Large intestine (tissue), 3 donors: Measurements from ENCODE around the gene CACNA1S. TPM values are rescaled to one million over a fixed set of nuclear protein-coding genes. Genes with fewer than 3 reads are reported as not detected.

ENCODE experiments used
- DNase-seq, 2 donors: peaks; one replicate each; pipeline versions ENCODE4 v3.0.0 to v3.0.0-alpha.2; 2013
- H3K27ac ChIP-seq: one replicate; pipeline ENCODE4 v1.5.1; 2013; ENCODE audit warnings: low read length
- H3K27me3 ChIP-seq: 2 replicates; pipeline ENCODE4 v1.6.1; 2013; ENCODE audit warnings: low read length; ENCODE audit not compliant: control insufficient read depth, insufficient read depth
- H3K36me3 ChIP-seq: 2 replicates; pipeline ENCODE4 v1.6.1; 2013; ENCODE audit warnings: low read length; ENCODE audit not compliant: control insufficient read depth, insufficient read depth
- H3K4me1 ChIP-seq: one replicate; pipeline ENCODE4 v1.6.1; 2013; ENCODE audit warnings: low read length; ENCODE audit not compliant: control insufficient read depth, insufficient read depth
- H3K4me3 ChIP-seq: one replicate; pipeline ENCODE4 v1.5.1; 2013; ENCODE audit warnings: low read length
- H3K9me3 ChIP-seq: one replicate; pipeline ENCODE4 v1.6.1; 2013; ENCODE audit warnings: mild to moderate bottlenecking, low read depth, low read length, moderate library complexity; ENCODE audit not compliant: control insufficient read depth
- WGBS: methylation state at CpG from one replicate; pipeline ENCODE4 v1.1.5; 2013; ENCODE audit warnings: low lambda C conversion rate; ENCODE audit not compliant: insufficient coverage; 5-methylcytosine and 5-hydroxymethylcytosine counted together
- polyA plus RNA-seq: library from polyadenylated mRNA; unstranded; fragments of 120-200 nt; gene quantifications from one replicate; pipeline ENCODE4 v1.2.1, GENCODE V29; 2013

CACNA1S gene
- polyA plus RNA-seq, 1 donor, result 0.15 TPM

DNA sequence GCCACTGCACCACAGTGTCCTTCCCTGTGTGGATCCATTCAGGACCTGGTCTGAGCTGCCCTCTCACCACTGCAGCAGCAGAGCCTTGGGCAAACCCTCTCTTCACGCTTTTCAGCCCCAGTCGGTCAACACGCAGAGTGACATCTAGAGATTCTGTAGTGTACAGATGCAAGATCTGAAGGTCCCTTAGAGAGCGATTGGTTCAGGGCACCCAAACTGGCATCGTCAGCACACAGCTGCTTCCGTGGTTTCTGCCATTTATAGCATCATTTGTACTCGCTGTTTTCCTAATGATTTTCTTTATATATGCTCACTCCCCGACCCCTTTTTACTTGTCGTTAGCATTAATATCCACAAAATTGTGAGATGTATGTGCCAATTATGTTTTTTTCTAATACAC lies 16.2 kb upstream of the CACNA1S start:
- Histone ChIP-seq H3K4me3 (no peak overlapping the region), H3K36me3 (no peaks in the 10 kb centered on the region), H3K27me3 (no peaks in the 10 kb centered on the region), H3K27ac (no peak overlapping the region), H3K4me1 (peaks cover 3% of the 10 kb centered on the region), H3K9me3 (no peaks in the 10 kb centered on the region)
- DNase-seq, result no peak
- 100% methylated on average over 2 of the region's 9 CpGs for WGBS

DNA sequence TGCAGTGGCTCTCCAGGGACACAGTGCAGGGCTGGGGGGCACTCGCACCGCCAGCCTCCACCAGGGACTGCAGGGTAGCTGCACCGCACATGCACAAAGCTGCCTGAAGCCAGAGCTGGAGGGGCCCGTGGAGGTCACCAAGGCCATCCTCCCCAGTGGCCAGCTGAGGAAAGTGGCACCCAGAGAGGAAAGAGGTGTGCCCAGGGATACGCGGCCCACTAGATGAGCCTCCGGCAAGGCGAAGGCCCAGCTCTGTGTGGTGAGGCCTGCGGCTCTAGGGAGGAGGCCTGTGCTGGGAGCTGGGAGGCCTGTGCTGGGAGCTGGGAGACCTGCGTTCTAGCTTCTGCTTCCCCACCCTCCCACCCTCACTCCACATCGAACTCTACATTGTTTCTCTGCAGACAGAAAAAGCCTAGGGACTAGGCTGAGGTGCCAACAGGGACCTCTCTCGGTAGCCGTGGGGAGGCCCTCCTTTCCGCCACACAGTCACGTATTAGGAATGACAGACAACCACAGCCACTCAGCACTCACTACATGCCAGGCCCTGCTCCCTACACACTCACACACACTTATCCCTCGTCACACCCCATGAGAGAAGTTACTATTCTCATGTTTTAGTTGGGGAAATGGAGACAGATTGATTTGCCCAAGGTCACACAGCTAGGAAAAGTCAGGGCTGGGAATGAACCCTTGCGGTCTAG lies 15.7 kb upstream of the CACNA1S start:
- Histone ChIP-seq H3K36me3 (no peaks in the 10 kb centered on the region), H3K27me3 (peaks cover under 1% of the 10 kb centered on the region), H3K4me1 (peaks cover 3% of the 10 kb centered on the region), H3K27ac (no peak overlapping the region), H3K9me3 (no peaks in the 10 kb centered on the region), H3K4me3 (no peak overlapping the region)
- no peak for DNase-seq
- WGBS, result no CpG with 5 or more reads among the region's 17 CpGs

DNA sequence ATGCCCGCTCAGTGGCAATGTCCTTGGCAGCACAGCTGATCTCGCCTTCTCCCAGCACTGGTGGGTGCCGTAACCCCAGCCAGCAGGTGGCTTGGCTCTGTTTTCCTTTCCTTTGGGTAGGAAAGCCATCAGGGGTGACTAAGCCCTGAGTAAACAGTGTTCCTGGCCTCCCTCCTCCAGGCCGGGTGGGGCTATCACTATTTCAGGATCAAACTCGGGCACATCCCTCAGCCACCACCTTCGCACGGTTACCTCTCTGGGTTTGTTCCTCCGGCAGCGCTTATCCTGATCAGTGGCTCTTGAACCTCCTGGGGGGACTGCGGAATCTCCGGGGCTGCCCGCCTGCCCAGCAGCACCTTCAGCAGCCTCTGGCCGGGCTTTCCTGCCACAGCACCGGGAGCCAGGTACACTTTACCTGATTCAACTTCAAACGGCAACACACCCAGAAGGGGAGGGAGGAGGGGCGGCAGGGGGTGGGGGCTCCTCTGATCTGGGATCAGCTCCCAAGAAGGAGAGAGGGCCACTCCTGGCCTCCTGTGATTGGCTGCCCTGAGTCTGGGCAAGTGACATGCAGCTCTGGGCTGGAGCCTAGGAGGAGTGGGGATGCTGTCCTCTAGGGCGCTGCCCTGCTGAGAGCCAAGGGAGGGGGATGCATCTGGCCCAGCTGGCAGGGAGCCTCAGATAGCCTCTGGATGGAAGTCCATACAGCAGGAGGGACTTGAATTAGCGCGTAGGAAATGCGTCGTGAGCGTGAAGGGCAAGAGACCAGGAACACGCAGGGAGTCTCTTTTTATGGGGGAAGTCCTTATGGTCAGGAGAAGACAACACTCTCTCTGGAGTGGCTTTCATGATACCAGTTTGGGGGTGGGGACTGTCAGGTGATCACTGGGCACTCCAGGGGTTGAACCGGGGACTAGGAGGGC lies 14.9 kb upstream of the CACNA1S start, which contains the start of gene ASCL5:
TSS of gene ASCL5 (minus strand) at position 353 of the 923 bp plus-strand sequence. CDS start 11,812 bp downstream, outside the sequence.
- H3K36me3 ChIP-seq, result no peaks in the 10 kb centered on the region
- H3K27ac ChIP-seq, result no peak within 1 kb of the TSS
- H3K9me3 ChIP-seq, result no peaks in the 10 kb centered on the region
- peaks cover 3% of the 10 kb centered on the region for H3K4me1 ChIP-seq
- H3K27me3 ChIP-seq, result peaks cover 2% of the 10 kb centered on the region
- H3K4me3 ChIP-seq, result no peak within 1 kb of the TSS
- DNase-seq, result peak in 1 of 2 donors; percentile 66
- WGBS, result 40% methylated on average over 1 of the region's 24 CpGs

DNA sequence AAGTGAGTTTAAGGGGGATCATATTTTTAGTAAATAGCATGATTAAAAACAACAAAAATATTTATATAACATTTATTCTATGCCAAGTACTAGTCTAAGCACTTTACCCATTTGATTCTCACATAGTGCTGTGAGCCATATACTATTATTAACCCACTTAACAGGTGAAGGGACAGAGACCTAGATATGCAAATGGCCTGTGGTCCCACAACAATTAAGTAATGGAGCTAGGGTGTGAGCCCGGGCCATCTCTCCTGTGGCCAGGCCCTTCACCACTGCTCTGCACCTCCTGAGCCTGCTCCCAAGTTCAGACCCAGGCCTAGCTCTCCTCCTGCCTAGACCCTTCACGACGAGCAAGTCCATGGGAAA lies 14.2 kb upstream of the CACNA1S start:
- no CpG with 5 or more reads among the region's 3 CpGs for WGBS
- Histone ChIP-seq H3K4me1 (peaks cover 3% of the 10 kb centered on the region), H3K36me3 (no peaks in the 10 kb centered on the region), H3K4me3 (no peak overlapping the region), H3K27me3 (peaks cover 2% of the 10 kb centered on the region), H3K27ac (no peak overlapping the region), H3K9me3 (no peaks in the 10 kb centered on the region)
- DNase-seq, result peak in 1 of 2 donors; percentile 11

DNA sequence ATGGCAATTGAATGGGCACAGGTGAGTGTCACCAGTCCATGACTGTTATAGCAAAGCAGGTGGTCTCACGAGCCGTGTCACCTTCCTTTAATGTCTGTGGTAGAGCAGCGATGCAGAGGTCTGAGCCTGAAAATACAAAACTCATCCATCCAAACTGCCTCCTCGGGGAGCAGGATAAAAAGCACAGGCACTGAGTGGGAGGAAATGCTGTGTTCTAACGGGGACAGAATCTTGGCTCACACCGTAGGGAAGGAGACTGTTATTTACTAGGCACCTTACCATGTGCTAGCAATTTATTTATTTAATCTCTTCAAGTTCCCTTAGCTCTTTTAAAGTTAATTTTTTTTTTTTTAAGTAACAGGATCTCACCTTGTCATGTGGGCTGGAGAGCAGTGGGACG lies 13.6 kb upstream of the CACNA1S start:
- Histone ChIP-seq H3K27ac (no peak overlapping the region), H3K4me3 (no peak overlapping the region), H3K27me3 (peaks cover 4% of the 10 kb centered on the region), H3K36me3 (no peaks in the 10 kb centered on the region), H3K9me3 (no peaks in the 10 kb centered on the region), H3K4me1 (peaks cover 3% of the 10 kb centered on the region)
- DNase-seq, result no peak
- 82% methylated on average over 2 of the region's 7 CpGs for WGBS

DNA sequence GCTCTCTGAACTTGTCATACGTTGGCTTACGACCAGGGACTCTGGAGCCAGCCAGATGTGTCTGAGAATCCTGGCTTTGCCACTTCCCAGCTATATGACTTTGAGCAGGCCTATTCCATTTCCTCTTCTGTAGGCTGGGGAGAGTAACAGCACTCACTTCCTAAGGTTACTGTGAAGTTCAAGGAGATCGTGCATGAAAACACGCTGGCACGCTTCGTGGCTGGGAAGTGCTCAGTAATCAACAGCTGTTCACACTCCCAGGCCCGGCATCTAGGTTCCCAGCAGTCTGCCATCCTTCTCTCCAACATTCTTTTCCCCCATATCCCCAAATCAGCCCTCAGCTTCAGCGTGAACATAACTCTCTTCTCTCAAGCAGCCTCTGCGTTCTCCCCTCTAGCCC lies 12.8 kb upstream of the CACNA1S start:
- no peaks in the 10 kb centered on the region for H3K36me3 ChIP-seq
- no peaks in the 10 kb centered on the region for H3K9me3 ChIP-seq
- H3K27ac ChIP-seq, result no peak overlapping the region
- WGBS, result 73% methylated on average over 7 of the region's 9 CpGs
- peaks cover 3% of the 10 kb centered on the region for H3K4me1 ChIP-seq
- peaks cover 5% of the 10 kb centered on the region for H3K27me3 ChIP-seq
- no peak overlapping the region for H3K4me3 ChIP-seq
- no peak for DNase-seq

DNA sequence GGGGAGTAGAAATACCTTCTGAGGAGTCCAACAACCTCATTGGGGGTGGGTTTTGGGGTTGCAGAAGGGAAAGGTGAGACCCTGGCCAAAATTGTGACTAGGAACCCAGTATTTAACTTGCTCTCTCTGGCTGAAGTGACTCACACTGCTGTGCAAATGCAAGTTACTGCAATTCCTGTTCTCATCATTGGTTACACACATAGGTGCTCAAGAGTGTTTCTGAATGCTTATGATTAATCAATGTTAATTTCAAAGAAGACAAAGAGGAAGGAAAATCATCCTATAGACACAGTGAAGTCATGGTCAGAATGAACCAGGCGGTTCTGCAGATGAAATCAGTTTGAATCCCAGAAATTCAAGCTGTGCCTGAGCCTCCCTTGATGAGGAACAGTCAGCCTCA lies 11.6 kb upstream of the CACNA1S start:
- no peak for DNase-seq
- Histone ChIP-seq H3K27ac (no peak overlapping the region), H3K4me3 (no peak overlapping the region), H3K27me3 (peaks cover 8% of the 10 kb centered on the region), H3K4me1 (peaks cover 3% of the 10 kb centered on the region), H3K9me3 (no peaks in the 10 kb centered on the region), H3K36me3 (no peaks in the 10 kb centered on the region)
- no CpG with 5 or more reads among the region's 1 CpG for WGBS

DNA sequence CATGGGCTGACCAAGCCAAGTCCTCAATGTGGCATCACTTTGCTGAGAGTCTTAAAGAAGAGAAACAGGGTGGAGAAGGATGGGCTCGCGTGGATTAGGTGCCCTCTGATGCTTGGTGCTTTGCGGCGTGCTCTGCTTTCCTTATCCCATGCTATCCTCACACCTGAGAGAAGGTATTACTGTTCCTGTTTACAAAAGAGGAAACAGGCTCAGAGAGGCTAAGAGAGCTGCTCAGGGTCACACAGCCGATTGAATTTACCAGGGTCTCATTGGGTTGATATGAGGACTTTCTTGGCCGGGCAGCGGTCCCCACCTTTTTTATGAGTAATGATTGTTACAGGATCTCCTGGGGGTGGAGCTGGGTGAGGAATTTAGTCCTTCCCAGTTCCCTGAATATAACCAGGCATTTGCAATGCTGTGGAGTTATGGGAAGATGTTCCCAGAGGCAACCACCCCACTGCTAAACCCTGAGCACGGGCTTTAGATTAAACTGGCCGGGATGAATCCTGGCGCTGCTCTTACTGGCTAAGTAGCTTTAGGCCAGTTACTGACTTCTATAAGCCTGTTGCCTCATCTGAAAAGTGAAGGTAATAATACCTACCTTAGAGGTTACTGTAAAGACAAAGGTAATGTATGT lies 10.2 kb upstream of the CACNA1S start:
- Histone ChIP-seq H3K4me3 (no peak overlapping the region), H3K36me3 (no peaks in the 10 kb centered on the region), H3K27ac (no peak overlapping the region), H3K4me1 (peaks cover 3% of the 10 kb centered on the region), H3K9me3 (no peaks in the 10 kb centered on the region), H3K27me3 (peaks cover 8% of the 10 kb centered on the region)
- DNase-seq, result no peak
- no CpG with 5 or more reads among the region's 10 CpGs for WGBS

DNA sequence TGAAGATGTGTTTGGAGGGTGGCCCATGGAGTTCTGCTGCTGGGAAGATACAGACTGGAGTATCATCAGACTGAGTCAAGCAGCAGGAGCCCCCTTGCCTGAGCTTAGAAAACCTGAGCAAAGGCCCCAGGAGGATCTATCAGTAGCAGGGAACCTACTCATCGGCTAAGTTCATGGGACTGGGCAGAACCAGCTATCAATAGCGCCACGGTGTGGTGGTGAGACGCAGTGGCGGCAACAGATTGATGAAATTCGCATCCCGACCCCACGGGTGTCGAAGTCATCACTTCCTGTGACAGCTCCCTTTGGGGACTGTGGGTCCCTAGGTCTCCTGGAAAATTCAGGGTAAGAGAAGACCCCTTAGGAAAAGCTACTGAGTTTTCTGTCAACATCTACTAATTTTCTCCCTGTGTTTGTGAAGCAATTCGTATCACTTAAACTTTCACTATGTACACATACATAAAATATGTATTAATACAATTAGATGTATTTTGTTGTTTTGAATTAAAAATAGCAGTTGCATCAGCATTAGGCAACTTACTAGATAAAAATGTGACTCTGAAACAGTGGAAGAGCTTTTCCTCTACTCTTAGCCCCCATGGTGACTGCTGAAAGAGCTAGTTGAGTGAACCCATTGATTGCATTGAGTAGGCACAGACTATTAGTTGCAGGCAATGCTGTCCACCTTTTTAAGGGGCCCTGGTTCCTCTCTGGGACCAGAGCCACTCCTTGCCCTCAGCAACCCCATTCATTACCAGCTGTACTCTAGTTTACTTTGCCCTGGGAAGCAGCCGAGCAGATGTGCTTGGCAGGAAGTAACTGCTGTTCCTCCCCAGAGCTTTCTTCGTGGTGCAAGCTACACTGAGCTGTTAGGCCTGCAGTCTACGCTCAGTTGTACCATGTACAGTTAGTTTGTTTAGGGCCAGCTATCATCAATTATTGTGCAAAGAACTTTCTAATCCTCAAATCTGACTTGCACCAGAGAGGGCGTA lies 7.3 kb upstream of the CACNA1S start:
- peaks cover 21% of the 10 kb centered on the region for H3K27me3 ChIP-seq
- WGBS, result no CpG with 5 or more reads among the region's 14 CpGs
- H3K27ac ChIP-seq, result no peak overlapping the region
- H3K4me3 ChIP-seq, result no peak overlapping the region
- H3K4me1 ChIP-seq, result no peaks in the 10 kb centered on the region
- DNase-seq, result peak; percentile 13 to 26
- H3K36me3 ChIP-seq, result no peaks in the 10 kb centered on the region
- H3K9me3 ChIP-seq, result peaks cover 3% of the 10 kb centered on the region
